GM18498 (cell line): Measurements from ENCODE around the gene BAD.

Experiments used
- ATAC-seq: cut with Tn5 transposase; IDR thresholded peaks from one replicate; pipeline ENCODE4 v1.9.1; 2021; ENCODE audit warnings: mild to moderate bottlenecking, moderate library complexity; ENCODE audit not compliant: unreplicated experiment

BAD gene

DNA sequence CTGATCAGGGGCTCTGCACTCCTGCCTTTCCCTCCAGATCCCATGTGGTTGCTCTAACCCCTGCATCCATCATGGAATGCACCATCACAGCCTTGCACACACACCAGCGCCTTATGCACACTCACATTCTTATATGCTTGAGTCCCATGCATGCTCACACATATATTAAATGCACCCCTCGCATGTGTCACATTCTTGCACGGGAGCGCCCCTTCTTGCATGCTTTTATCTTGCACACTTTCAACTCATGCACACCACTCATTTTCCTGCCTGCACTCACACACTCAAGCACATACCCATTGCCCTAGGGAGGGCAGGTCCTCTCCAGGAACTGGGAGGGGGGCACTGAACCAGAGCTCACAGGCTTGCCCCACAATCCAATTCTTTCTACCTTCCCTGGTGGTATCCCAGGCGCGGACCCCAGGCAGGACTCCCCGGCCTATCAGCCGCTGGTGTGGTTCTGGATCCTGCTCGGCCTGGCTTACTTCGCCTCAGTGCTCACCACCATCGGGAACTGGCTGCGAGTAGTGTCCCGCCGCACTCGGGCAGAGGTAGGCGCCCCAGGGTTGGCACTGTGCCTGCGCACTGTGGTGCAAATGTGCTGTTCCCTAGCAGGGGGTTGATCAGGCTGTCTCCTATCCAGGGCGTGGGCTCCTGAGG lies 13.4 kb upstream of the BAD start:
- no peak for ATAC-seq

DNA sequence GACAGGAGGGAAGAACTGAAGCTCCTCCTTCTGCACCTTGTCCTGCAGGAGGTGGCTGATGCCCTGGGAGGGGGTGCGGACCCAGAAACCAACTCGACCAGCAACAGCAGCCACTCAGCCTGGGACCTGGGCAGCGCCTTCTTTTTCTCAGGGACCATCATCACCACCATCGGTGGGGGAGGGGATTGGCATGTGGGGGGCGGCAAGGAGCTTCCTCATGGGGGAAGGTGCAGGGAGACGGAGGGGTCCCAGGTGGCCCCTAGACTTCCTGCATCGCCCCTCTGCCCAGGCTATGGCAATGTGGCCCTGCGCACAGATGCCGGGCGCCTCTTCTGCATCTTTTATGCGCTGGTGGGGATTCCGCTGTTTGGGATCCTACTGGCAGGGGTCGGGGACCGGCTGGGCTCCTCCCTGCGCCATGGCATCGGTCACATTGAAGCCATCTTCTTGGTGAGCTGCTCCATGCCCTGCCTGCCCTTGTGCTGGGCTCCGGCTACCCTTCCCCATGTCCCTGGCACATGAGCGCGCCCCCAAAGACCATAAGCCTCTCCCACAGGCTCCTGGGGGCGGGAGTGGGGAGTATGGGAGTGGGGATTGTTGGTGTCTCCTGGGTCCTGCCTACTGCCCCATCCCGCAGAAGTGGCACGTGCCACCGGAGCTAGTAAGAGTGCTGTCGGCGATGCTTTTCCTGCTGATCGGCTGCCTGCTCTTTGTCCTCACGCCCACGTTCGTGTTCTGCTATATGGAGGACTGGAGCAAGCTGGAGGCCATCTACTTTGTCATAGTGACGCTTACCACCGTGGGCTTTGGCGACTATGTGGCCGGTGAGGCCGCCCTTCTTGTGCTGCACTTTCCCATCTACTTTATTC lies 12.6 kb upstream of the BAD start:
- ATAC-seq: no peak

DNA sequence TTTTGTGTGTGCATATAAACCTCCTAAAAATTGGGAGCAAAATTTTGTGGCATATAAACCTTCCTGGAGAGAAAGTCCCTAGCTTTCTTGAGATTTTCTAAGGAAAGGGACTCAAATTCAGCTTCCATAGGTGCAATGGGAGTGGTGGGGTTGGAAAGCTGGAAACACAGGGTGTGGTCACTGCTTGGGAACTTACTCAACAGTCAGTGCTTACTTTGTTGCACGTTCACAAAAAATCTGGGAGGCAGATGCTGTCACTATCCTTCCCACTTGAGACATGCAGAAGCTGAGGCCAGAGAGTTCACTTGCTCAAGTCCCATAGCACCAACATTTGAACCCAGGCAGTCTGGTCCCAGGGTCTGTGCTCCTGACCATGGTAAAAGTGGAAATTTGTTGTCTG lies 11.8 kb upstream of the BAD start:
- no peak for ATAC-seq

DNA sequence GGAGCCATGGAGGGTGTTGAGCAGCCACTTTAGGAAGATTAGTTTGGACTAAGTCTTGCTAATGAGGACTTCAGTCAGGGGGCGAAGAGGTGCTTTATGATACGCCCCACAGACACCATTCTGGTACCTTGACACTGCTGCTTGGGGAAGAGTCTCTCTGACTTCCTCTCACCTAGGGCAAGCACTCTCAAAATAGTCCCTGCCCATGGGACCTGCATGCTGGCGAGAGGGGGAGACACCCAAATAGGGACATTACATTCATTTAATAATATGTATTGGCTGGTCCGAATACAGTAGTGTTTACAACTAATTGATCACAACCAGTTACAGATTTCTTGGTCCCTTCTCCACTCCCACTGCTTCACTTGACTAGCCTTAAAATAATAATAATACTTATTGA lies 11.3 kb upstream of the BAD start:
- no peak for ATAC-seq

DNA sequence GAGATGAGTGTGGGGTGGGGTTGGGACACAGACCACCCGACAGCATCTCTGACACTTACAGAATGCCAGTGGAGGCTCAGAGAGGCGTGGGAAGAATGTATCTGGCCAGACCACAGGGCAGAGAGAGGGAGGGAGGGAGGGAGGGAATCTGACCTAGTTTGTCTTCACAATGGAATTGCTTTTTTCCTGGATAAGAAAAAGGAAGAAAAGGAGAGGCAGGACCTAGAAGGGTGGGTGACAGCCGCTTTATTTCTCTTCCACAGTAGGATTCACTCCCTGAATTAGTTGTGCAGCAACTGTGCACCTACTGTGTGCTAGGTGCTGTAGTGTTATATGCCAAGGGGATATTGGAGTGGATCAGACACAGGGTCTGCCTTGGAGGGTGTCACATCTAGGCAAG lies 10.3 kb upstream of the BAD start:
- ATAC-seq: no peak

DNA sequence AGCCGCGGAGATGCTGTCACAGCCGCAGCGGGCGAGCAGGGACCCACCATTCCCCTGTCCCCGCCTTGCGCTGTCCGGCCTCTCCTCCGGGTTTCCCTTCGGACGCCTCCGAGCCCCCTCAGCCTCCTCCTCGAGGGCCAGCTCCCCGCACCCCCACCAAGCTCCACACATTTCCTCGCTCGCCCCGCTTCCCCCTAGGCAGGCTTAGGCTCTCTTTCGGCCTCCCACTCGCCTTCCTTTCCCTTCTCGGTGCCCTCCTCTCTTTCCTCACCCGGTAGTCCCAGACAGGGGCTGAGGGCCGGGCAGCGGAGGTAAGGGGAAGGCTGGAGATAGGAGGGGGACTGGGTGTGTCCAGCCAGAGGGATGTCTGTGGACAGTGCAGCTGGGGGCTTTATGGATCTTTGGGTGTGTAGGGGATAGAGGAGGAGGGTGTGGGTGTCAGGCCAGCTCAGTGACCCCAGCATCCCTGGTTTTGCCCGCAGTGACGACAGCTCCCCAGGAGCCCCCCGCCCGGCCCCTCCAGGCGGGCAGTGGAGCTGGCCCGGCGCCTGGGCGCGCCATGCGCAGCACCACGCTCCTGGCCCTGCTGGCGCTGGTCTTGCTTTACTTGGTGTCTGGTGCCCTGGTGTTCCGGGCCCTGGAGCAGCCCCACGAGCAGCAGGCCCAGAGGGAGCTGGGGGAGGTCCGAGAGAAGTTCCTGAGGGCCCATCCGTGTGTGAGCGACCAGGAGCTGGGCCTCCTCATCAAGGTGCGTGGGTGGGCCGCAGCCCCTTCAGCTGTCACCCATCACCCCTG lies 8.2 kb upstream of the BAD start:
- ATAC-seq: no peak

DNA sequence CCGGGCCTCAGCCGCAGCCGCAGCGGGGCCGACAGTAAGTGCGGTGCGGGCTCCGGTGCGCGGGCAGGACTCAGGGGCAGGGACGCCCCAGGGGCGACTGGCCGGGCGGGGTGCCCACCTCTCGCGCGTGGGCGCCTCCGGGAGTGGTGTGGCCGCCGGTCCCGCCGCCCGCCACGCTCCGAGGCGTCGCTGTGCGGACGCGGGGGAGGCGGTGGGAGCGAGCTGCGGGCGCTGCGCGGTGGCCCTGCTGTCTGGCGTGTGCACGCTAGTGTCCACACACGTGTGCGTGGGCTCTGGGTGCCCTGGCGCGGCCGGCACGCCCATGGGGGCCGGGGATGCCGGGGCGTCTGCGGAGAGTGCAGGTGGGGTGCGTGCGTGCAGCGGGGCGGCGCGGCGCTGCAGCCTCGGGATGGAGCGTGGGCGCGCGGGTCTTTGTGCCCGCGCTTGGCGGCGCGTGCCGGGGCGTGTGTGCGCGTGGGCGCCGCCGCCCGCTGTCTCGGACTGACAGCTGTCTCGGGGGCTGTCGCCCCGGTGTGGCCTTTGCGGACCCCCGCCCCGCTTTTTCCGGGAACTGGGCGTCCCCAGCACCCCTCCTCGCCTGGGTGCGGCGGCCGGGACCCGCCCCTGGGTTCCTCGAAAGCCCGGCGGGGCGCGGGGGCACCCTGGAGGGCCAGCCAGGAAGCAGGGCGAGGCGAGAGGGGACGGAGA lies 7.4 kb upstream of the BAD start:
- ATAC-seq: no peak

DNA sequence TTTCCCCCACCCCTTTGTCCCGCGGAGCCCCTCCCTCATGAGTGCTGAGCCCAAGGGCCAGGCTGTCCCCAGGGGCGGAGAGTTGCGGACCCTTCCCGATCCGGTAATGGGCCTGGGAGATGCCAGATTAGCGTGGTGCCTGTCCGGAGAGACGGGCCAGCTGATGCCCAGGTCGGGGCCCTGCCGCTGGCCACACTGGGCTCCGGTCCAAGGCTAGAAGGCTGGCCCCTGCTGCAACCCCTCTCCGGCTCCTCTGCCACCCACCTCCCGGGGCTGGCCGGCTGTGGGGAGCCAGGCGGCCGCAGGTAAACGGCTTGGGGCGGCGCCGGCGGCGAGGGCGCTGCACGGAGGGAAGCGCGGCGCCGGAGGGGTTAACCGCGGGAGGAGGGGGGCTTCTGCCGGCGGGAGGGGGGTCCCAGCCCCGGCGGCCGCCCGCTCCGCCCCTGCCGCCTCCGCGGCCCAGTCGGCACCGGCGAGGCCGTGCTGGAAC lies 6.8 kb upstream of the BAD start, which contains the start of gene KCNK4:
TSS of gene KCNK4 (plus strand) at position 41 of the 490 bp plus-strand sequence. CDS start 1,717 bp downstream, outside the sequence.
- ATAC-seq: no peak

DNA sequence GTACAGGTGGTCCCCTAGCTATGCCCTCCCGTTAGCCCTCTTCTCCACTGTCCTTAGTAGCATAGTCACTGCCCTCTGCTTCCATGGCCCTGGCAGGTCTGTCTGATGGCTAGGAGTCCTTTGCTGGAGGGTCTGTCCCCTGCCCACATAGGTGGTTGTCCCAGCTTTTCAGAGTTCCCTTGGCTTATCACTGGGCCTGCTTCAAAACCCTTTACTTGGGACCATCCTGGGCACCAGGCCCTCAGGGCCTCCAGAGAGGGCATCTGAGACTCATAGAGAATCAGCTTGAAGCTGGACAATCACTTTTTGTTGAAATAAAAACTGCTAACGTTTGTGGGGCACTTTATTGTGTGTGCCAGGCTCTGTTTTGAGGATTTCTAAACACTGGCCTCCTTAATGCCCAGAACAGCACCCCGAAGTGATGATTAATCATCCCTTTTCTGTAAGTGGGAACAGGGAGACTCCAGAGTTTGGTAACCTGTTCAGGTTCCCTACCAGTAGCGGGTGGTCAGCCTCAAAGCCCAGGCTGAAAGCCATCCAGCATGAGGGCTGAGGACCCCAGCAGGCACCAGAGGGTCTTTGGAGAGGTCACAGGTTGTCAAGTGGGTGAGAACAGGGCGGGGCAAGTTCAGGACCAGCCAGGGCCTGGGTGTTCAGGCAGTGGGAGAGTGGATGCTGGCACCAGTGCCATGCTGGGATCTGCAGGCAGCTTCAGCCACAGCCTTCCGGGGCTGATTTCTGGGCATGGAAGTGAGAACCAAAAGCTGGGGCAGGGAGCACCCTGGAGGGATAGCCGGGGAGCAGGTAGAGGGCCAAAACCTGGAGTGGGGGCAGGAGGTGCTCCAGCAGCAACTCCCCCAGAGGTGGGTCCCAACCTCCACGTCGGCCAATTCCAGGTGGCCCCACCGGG lies 6.1 kb upstream of the BAD start:
- no peak for ATAC-seq

DNA sequence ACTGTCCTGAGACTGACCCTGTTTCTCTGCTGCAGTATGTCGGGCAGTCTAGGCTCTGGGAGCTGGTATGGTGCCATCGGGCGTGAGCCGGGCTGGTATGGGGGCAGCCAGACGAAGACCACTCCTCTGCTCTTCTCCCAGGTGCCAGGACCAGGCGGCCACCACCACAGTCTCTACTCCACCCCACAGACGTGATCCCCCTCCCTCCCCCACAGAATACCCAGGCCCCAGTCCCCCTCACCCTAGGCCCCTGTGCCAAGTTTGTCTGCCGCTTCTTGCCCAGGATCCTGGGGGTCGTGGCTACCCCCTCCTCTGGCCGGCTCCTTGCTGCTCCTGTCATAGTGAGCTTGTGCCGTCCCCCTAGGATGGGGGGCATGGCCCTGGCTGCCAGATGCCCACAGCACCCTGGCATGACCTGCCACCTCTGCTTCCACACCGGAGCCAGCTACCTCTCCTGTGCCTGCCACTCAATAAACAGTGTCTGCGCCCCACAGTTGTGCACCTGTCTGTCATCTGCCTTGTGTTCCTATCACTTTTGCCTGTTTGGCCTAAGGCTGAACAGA lies 4.6 kb upstream of the BAD start:
- ATAC-seq: no peak

DNA sequence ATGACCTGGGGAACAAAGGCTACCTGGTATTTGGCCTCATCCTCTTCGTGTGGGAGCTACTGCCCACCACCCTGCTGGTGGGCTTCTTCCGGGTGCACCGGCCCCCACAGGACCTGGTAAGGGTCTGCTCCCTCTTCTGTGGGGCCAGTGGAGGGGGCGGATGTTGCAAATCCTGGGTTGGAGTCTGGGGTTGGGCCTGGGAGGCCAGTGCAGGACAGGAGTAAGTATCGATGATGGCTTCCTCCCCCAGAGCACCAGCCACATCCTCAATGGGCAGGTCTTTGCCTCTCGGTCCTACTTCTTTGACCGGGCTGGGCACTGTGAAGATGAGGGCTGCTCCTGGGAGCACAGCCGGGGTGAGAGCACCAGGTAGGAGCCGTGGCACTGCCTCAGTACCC lies 3.9 kb upstream of the BAD start:
- ATAC-seq: no peak

DNA sequence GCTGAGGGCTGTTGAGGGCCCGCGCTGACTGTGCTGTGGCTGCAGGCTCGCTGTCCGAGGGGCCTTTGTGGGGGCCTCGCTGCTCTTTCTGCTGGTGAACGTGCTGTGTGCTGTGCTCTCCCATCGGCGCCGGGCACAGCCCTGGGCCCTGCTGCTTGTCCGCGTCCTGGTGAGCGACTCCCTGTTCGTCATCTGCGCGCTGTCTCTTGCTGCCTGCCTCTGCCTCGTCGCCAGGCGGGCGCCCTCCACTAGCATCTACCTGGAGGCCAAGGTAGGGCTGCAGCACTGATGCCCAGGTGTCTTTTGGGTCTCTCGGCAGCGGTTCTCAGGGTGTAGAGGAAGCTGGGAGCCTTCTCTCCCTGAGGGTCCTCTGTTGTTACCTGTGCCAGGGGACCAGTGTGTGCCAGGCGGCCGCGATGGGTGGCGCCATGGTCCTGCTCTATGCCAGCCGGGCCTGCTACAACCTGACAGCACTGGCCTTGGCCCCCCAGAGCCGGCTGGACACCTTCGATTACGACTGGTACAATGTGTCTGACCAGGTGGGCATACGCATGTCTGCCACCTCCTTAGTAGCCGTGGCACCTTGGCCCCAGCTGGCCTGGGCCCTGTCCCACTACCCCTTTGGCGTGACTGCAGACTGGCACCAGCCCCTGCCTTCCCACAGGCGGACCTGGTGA lies 3.3 kb upstream of the BAD start:
- no peak for ATAC-seq

DNA sequence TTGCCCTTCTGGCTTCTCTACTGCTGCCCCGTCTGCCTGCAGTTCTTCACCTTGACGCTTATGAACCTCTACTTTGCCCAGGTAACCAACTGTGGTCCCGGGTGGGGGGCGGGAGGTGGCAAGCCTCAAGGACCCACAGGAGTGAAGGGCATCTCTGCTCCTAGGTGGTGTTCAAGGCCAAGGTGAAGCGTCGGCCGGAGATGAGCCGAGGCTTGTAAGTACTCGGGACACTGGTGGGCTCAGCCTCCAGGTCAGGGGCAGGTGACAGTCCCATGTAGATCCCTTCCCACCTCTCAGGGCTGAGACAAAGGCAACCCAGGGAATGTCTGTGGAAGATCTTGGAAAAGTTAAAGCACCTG lies 2.3 kb upstream of the BAD start:
- no peak for ATAC-seq

DNA sequence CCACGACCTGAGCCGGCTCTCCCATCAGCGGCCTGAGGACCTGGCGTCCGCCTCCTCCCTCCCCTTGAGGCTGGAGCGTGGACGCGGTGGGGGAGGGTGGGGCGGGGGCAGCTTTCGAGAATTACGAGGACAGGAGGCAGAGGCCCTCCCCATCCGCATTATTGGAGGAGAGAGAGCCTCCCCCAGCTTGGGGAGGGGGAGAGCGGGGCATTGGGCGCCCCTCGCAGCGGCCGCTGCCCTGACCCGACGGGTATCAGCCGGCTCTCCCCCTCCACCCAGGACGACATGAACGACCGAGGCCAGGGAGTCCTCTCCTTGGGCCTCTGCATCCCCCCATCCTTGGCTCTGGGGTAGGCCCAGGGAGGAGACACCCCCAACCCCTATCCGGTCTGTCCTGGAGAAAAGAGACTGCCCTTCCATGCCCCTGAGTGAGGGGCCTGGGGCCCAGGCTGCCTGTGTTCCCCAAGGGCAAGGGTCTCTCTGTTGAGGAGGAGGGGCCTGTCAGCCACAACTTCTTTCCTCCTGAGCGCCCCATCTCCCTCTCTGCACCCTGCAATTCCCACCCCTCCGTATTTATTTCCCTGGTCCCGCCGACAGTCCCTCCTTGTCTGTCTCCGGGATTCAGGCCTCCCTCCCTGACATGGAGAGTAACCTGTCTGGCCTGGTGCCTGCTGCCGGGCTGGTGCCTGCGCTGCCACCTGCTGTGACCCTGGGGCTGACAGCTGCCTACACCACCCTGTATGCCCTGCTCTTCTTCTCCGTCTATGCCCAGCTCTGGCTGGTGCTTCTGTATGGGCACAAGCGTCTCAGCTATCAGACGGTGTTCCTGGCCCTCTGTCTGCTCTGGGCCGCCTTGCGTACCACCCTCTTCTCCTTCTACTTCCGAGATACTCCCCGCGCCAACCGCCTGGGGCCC lies 1.7 kb upstream of the BAD start:
- ATAC-seq: no peak

DNA sequence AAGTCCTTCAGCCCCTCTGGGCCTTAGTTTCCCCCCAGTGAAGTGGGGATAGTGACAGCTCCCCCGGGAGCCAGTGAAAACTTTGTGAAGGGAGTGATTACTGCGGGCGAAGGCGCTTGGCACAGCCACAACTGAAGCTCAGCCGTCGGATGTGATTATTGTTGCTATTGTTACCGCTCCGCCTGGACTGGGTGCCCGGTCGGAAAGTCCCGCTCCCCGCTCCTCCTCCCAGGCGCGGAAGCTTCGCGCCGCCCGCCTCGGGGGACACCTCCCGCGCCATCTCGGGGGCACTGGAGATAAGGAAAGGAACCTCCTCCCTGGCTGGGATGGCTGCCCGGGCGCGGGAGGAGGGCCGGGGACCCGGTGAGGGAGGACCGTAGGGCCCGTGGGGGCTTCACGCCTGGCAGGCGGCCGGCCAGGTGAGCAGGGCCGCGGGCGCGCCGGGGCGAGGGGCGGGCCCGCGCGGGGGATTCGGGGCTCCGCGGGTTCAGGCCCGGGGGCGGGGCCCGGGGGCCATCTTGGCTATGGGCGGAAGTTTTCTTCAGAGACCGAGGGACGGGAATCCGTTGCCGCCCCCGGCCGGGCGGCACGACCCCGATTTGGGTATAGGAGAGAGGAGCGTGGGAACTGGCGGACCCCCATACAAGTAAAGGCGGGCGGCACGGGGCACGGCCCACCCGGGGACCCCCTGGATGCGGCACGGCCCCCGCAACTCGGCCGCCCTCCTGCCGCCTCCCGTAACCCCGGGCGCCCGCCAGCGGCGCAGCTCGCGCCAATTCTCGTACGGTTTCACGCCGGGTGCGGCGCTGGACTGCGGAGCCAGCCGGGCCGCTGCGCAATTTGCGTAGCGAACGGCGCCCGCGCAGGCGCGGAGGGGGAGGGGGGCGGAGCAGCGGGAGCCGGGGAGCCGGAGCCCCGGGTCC lies 758 bp upstream of the BAD start, which contains the start of gene GPR137:
TSS of gene GPR137 (plus strand) at position 887 of the 923 bp plus-strand sequence. CDS start 677 bp downstream, outside the sequence.
- peak; percentile 62 for ATAC-seq

DNA sequence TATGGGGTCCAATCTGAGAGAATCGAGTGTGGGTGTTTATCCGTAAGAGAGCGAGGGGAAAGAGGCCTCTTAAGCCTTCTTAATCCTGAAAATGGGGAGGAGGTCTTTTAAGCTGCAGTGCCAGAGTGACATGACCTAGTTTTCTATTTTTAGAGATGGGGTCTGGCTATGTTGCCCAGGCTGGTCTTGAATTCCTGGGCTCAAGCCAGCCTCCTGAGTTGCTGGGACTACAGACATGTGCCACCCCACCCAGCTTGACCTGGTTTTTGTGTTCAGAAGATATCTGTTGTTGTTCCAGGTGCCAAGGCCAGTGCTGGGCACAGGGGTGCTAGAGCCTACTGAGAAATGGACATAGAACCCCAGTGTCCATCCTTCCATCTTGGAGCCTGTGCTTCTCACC lies 1.4 kb downstream of the BAD start:
- no peak for ATAC-seq
